Measurements from ENCODE around the gene NMNAT3. TPM values are rescaled to one million over a fixed set of nuclear protein-coding genes. Genes with fewer than 3 reads are reported as not detected.
A peak's percentile ranks its signal among the peaks of the same experiment; 100 is the strongest.

NMNAT3 gene
- total and polyA plus RNA-seq, 2 experiments from 2014 or later: 8.3 to 9.2 TPM

GRCh38 chr3:139718415-139718814, 40.6 kb upstream of the NMNAT3 start:
- H3K4me1 ChIP-seq (ENCODE audit: insufficient read depth): peaks cover 23% of the 10 kb centered on the region
- H3K27me3 ChIP-seq (ENCODE audit: insufficient read depth): no peaks in the 10 kb centered on the region
- Mint-ChIP-seq H3K9me3 (no peaks in the 10 kb centered on the region), H3K27me3 (ENCODE audit: insufficient read depth, low read depth, poor library complexity) (no peaks in the 10 kb centered on the region), H3K4me3 (no peak overlapping the region), H3K27ac (no peak overlapping the region), H3K4me1 (peaks cover 24% of the 10 kb centered on the region; the same call in 2 of the 3 replicates), H3K36me3 (ENCODE audit: low read depth) (no peaks in the 10 kb centered on the region)
- peak; percentile 95 for ATAC-seq
- DNase-seq (ENCODE audit: low spot score): peak; percentile 85
- no peak overlapping the region for H3K4me3 ChIP-seq
- H3F3A ChIP-seq (replicated peaks; ENCODE audit: low read depth): no peaks in the 10 kb centered on the region
- no peaks in the 10 kb centered on the region for H4K20me1 ChIP-seq (replicated peaks; ENCODE audit: insufficient read depth)
- no peak overlapping the region for H3K4me2 ChIP-seq
- H3K9me2 ChIP-seq (ENCODE audit: insufficient read depth): peaks cover 10% of the 10 kb centered on the region; the same call in 1 of the 2 replicates
- TF ChIP-seq CTCF (conservative IDR thresholded peaks at IDR 0.05; ENCODE audit: low read depth in 2 of 2) (peak; percentile 65 to 77), CREB1 (CRISPR knock-in tag; IDR thresholded peaks at IDR 0.05; ENCODE audit: low read depth) (no peak)
- no peaks in the 10 kb centered on the region for H3K36me3 ChIP-seq (ENCODE audit: insufficient read depth)
- H3K27ac ChIP-seq (ENCODE audit: low read depth): no peak overlapping the region
- no peaks in the 10 kb centered on the region for H3K79me2 ChIP-seq (replicated peaks; ENCODE audit: insufficient read depth)
- peak overlapping the region; percentile 88 for H2AFZ ChIP-seq

GRCh38 chr3:139716908-139717485, 39.2 kb upstream of the NMNAT3 start:
- DNase-seq (ENCODE audit: low spot score): no peak
- Mint-ChIP-seq H3K36me3 (ENCODE audit: low read depth) (no peaks in the 10 kb centered on the region), H3K9me3 (no peaks in the 10 kb centered on the region), H3K27ac (no peak overlapping the region), H3K27me3 (ENCODE audit: insufficient read depth, low read depth, poor library complexity) (no peaks in the 10 kb centered on the region), H3K4me1 (peaks cover 17% of the 10 kb centered on the region; the same call in 2 of the 3 replicates), H3K4me3 (no peak overlapping the region)
- H3K9me2 ChIP-seq (ENCODE audit: insufficient read depth): peaks cover 3% of the 10 kb centered on the region; the same call in 1 of the 2 replicates
- H3K4me2 ChIP-seq: no peak overlapping the region
- ATAC-seq: no peak
- peaks cover 17% of the 10 kb centered on the region for H3K4me1 ChIP-seq (ENCODE audit: insufficient read depth)
- H3K36me3 ChIP-seq (ENCODE audit: insufficient read depth): no peaks in the 10 kb centered on the region
- no peaks in the 10 kb centered on the region for H3K79me2 ChIP-seq (replicated peaks; ENCODE audit: insufficient read depth)
- H3K27me3 ChIP-seq (ENCODE audit: insufficient read depth): no peaks in the 10 kb centered on the region
- no peak overlapping the region for H3K27ac ChIP-seq (ENCODE audit: low read depth)
- H3F3A ChIP-seq (replicated peaks; ENCODE audit: low read depth): no peaks in the 10 kb centered on the region
- H3K4me3 ChIP-seq: no peak overlapping the region
- no peak overlapping the region for H2AFZ ChIP-seq
- no peaks in the 10 kb centered on the region for H4K20me1 ChIP-seq (replicated peaks; ENCODE audit: insufficient read depth)
- no peak for TF ChIP-seq JUNB (IDR thresholded peaks at IDR 0.05; ENCODE audit: unreplicated experiment)
- TF ChIP-seq EZH2 (IDR thresholded peaks at IDR 0.05; ENCODE audit: low read depth, unreplicated experiment): no peak
- no peak for TF ChIP-seq ZNF114 (CRISPR knock-in tag; IDR thresholded peaks at IDR 0.05)
- no peak for TF ChIP-seq ETS1 (IDR thresholded peaks at IDR 0.05)
- no peak for TF ChIP-seq STAT1 (IDR thresholded peaks at IDR 0.05; ENCODE audit: unreplicated experiment)
- TF ChIP-seq EZH2phosphoT487 (IDR thresholded peaks at IDR 0.05; ENCODE audit: unreplicated experiment): no peak
- TF ChIP-seq POLR2AphosphoS5 (IDR thresholded peaks at IDR 0.05; ENCODE audit: low read depth): no peak
- no peak for TF ChIP-seq CTCF (conservative IDR thresholded peaks at IDR 0.05; ENCODE audit: low read depth in 2 of 2)
- no peak for TF ChIP-seq NANOG (IDR thresholded peaks at IDR 0.05; ENCODE audit: borderline replicate concordance)
- TF ChIP-seq REST (IDR thresholded peaks at IDR 0.05; ENCODE audit: unreplicated experiment): no peak

Measured in GM23338 (cell line).